SK-N-SH (cell line): ENCODE results near the gene VCAM1. TPM values are rescaled to one million over a fixed set of nuclear protein-coding genes. Genes with fewer than 3 reads are reported as not detected.

ENCODE experiments used
- CTCF ChIA-PET: fragments of 300-600, 350-600 bp; formaldehyde crosslinking; extraction: SDS; loops from one replicate; lab custom pipeline; 2021; lab: Yijun Ruan, JAX
- POLR2A ChIA-PET: fragments of 350-600 bp; sonication (Branson Sonifier 250); formaldehyde crosslinking; extraction: SDS; loops from one replicate; lab custom pipeline; 2020; ENCODE audit warnings: antibody characterized with exemption, inconsistent platforms; lab: Yijun Ruan, JAX
- DNase-seq: peaks from one replicate; pipeline ENCODE4 v3.0.0; 2012
- H2AFZ ChIP-seq: fragments of 200-600 bp; sonication (generic); 2 replicates; pipeline ENCODE4 v1.8.1; 2016; ENCODE audit warnings: antibody characterized with exemption, mild to moderate bottlenecking, low read depth
- H3F3A ChIP-seq: fragments of 200-600 bp; sonication (generic); replicated peaks from 2 replicates; pipeline ENCODE3; 2016; ENCODE audit warnings: antibody characterized with exemption, mild to moderate bottlenecking; ENCODE audit not compliant: insufficient read depth
- H3K27ac ChIP-seq, 2 experiments: fragments of 200-500 bp in 1 of 2; fragments of 200-600 bp in 1 of 2; sonication (Bioruptor generic) in 1 of 2; sonication (generic), shearing (Covaris generic) in 1 of 2; 2 replicates each; pipeline versions ENCODE4 v1.5.1 to v1.6.1; 2014 to 2016; ENCODE audit warnings: low read depth in 2 of 2, inconsistent platforms in 1 of 2, low read length in 1 of 2, mild to moderate bottlenecking in 1 of 2, mixed read lengths in 1 of 2
- H3K27me3 ChIP-seq: fragments of 200-600 bp; sonication (generic), shearing (Covaris generic); 2 replicates; pipeline ENCODE4 v1.6.1; 2016; ENCODE audit warnings: mixed run types; ENCODE audit not compliant: insufficient read depth
- H3K36me3 ChIP-seq, 2 experiments: fragments of 200-500 bp in 1 of 2; fragments of 200-600 bp in 1 of 2; sonication (Bioruptor generic) in 1 of 2; sonication (generic) in 1 of 2; replicated peaks in 1 of 2; 2 replicates each; pipeline versions ENCODE3 to v1.5.1; 2014 to 2016; ENCODE audit warnings: low read length in 1 of 2, mild to moderate bottlenecking in 1 of 2; ENCODE audit not compliant: insufficient read depth in 2 of 2, control insufficient read depth in 1 of 2
- H3K4me1 ChIP-seq, 2 experiments: fragments of 200-500 bp in 1 of 2; fragments of 200-600 bp in 1 of 2; sonication (Bioruptor generic) in 1 of 2; sonication (generic), shearing (Covaris generic) in 1 of 2; 2 replicates each; pipeline versions ENCODE4 v1.5.1 to v1.6.1; 2014 to 2016; ENCODE audit warnings: low read depth in 1 of 2, low read length in 1 of 2, mixed run types in 1 of 2; ENCODE audit not compliant: insufficient read depth in 2 of 2, control insufficient read depth in 1 of 2
- H3K4me2 ChIP-seq: fragments of 200-600 bp; sonication (generic), shearing (Covaris generic); 2 replicates; pipeline ENCODE4 v1.6.1; 2017; ENCODE audit warnings: mixed run types
- H3K4me3 ChIP-seq, 2 experiments: fragments of 200-500 bp in 1 of 2; fragments of 200-600 bp in 1 of 2; sonication (Bioruptor generic) in 1 of 2; sonication (generic), shearing (Covaris generic) in 1 of 2; 2 replicates each; pipeline versions ENCODE4 v1.5.1 to v1.8.1; 2014 to 2016; ENCODE audit warnings: low read depth in 2 of 2, inconsistent platforms in 1 of 2, low read length in 1 of 2, mild to moderate bottlenecking in 1 of 2, mixed read lengths in 1 of 2, moderate library complexity in 1 of 2
- H3K79me2 ChIP-seq: fragments of 200-600 bp; sonication (generic); 2 replicates; pipeline ENCODE4 v1.8.1; 2017; ENCODE audit warnings: mild to moderate bottlenecking; ENCODE audit not compliant: insufficient read depth
- H3K9ac ChIP-seq: fragments of 200-600 bp; sonication (generic); 2 replicates; pipeline ENCODE4 v1.6.1; 2017; ENCODE audit warnings: mixed run types
- H3K9me2 ChIP-seq: fragments of 200-600 bp; sonication (generic); 2 replicates; pipeline ENCODE4 v1.6.1; 2017; ENCODE audit warnings: mixed run types
- H3K9me3 ChIP-seq: fragments of 200-600 bp; sonication (generic); 2 replicates; pipeline ENCODE4 v1.6.1; 2017; ENCODE audit warnings: mixed run types, mild to moderate bottlenecking, moderate library complexity
- H4K20me1 ChIP-seq: fragments of 200-600 bp; sonication (generic); 2 replicates; pipeline ENCODE4 v1.6.1; 2017; ENCODE audit warnings: mild to moderate bottlenecking, mixed run types; ENCODE audit not compliant: insufficient read depth
- CHD2 ChIP-seq: fragments of 150-350 bp; IDR thresholded peaks from 2 replicates; pipeline ENCODE4 v1.6.1; 2018; ENCODE audit warnings: low read length; ENCODE audit not compliant: partially characterized antibody
- ELF1 ChIP-seq: IDR thresholded peaks from 2 replicates; pipeline ENCODE4 v1.4.0; 2012
- EP300 ChIP-seq, 2 experiments: IDR thresholded peaks; 2 replicates each; pipeline versions ENCODE4 v1.4.0 to v1.6.1; 2012; ENCODE audit warnings: borderline replicate concordance in 1 of 2, low read depth in 1 of 2, low read length in 1 of 2
- FOXM1 ChIP-seq: IDR thresholded peaks from 2 replicates; pipeline ENCODE4 v1.4.0; 2012; ENCODE audit warnings: low read depth, mild to moderate bottlenecking
- GABPA ChIP-seq: IDR thresholded peaks from 2 replicates; pipeline ENCODE4 v1.4.0; 2012; ENCODE audit warnings: low read depth, mild to moderate bottlenecking
- GATA2 ChIP-seq: sonication (generic); formaldehyde crosslinking; IDR thresholded peaks from 2 replicates; pipeline ENCODE4 v1.5.0; 2020; ENCODE audit warnings: mild to moderate bottlenecking, missing genetic modification reagents
- JUND ChIP-seq: IDR thresholded peaks from 2 replicates; pipeline ENCODE4 v1.4.0; 2012
- MAX ChIP-seq: IDR thresholded peaks from 2 replicates; pipeline ENCODE4 v1.4.0; 2012; ENCODE audit warnings: low read depth
- NFIC ChIP-seq: IDR thresholded peaks from 2 replicates; pipeline ENCODE4 v1.4.0; 2012; ENCODE audit warnings: borderline replicate concordance
- POLR2AphosphoS5 ChIP-seq: IDR thresholded peaks from 2 replicates; pipeline ENCODE4 v1.6.1; 2012; ENCODE audit warnings: low read depth, low read length
- RCOR1 ChIP-seq: fragments of 150-350 bp; IDR thresholded peaks from 2 replicates; pipeline ENCODE4 v1.6.1; 2017; ENCODE audit warnings: antibody characterized with exemption, low read length
- REST ChIP-seq: IDR thresholded peaks from 2 replicates; pipeline ENCODE4 v1.6.1; 2012; ENCODE audit warnings: mild to moderate bottlenecking, low read depth, low read length, moderate library complexity
- RFX5 ChIP-seq: IDR thresholded peaks from 2 replicates; pipeline ENCODE4 v1.6.1; 2012; ENCODE audit warnings: mild to moderate bottlenecking, improper control_type of control experiment, low read length
- RXRA ChIP-seq: IDR thresholded peaks from 2 replicates; pipeline ENCODE4 v1.4.0; 2012; ENCODE audit warnings: low read depth, mild to moderate bottlenecking, borderline replicate concordance
- TAF1 ChIP-seq: IDR thresholded peaks from 2 replicates; pipeline ENCODE4 v1.6.1; 2012; ENCODE audit warnings: low read depth, mild to moderate bottlenecking, low read length, moderate library complexity, borderline replicate concordance
- TCF12 ChIP-seq: IDR thresholded peaks from 2 replicates; pipeline ENCODE4 v1.4.0; 2012
- TEAD4 ChIP-seq: IDR thresholded peaks from 2 replicates; pipeline ENCODE4 v1.4.0; 2012; ENCODE audit warnings: mild to moderate bottlenecking, borderline replicate concordance; ENCODE audit not compliant: insufficient read depth
- YY1 ChIP-seq: IDR thresholded peaks from 2 replicates; pipeline ENCODE4 v1.4.0; 2012; ENCODE audit warnings: low read depth, mild to moderate bottlenecking
- WGBS: methylation state at CpG from one replicate; pipeline ENCODE4 v1.1.6; 2017; ENCODE audit warnings: low lambda C conversion rate; 5-methylcytosine and 5-hydroxymethylcytosine counted together
- polyA plus RNA-seq, 3 experiments: library from polyadenylated mRNA; depleted of rRNA; stranded (reverse); fragments of >200 nt; gene quantifications; 2 replicates each; pipeline ENCODE4 v1.2.3, GENCODE V29; 2012
- TF ChIP-seq, protein P1 (sequence below): fragments of 150-350 bp; IDR thresholded peaks from 2 replicates; pipeline ENCODE4 v1.6.1; 2017; ENCODE audit warnings: antibody characterized with exemption, low read length, low read depth, borderline replicate concordance
- TF ChIP-seq, protein P2 (sequence below): fragments of 200-600 bp; sonication (generic); IDR thresholded peaks from 2 replicates; pipeline ENCODE4 v1.6.1; 2017; ENCODE audit warnings: antibody characterized with exemption, mild to moderate bottlenecking, moderate library complexity

Gene VCAM1
- polyA plus RNA-seq, 1 of the 3 experiments (the other 2 are of a cell fraction), result 5.0 TPM

GRCh38 chr1:100757946-100758345 is 38.4 kb downstream of the VCAM1 start:
- H3K9me2 ChIP-seq, result no peaks in the 10 kb centered on the region
- H3K27ac ChIP-seq, result no peak overlapping the region
- no peaks in the 10 kb centered on the region for H3F3A ChIP-seq
- TF ChIP-seq RXRA (no peak), FOXM1 (no peak), TEAD4 (no peak), RCOR1 (no peak), RFX5 (no peak), TCF12 (no peak), GATA2 (CRISPR knock-in tag) (no peak), JUND (no peak), REST (no peak), ELF1 (no peak), POLR2AphosphoS5 (no peak), EP300 (IDR thresholded peaks at IDR 0.05; ENCODE audit: borderline replicate concordance in 1 of 2, low read depth in 1 of 2, low read length in 1 of 2) (no peak), TAF1 (no peak), NFIC (no peak), MAX (no peak), CHD2 (no peak), GABPA (no peak), YY1 (no peak)
- TF ChIP-seq, protein P1, sequence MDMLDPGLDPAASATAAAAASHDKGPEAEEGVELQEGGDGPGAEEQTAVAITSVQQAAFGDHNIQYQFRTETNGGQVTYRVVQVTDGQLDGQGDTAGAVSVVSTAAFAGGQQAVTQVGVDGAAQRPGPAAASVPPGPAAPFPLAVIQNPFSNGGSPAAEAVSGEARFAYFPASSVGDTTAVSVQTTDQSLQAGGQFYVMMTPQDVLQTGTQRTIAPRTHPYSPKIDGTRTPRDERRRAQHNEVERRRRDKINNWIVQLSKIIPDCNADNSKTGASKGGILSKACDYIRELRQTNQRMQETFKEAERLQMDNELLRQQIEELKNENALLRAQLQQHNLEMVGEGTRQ, result no peak
- TF ChIP-seq, protein P2, sequence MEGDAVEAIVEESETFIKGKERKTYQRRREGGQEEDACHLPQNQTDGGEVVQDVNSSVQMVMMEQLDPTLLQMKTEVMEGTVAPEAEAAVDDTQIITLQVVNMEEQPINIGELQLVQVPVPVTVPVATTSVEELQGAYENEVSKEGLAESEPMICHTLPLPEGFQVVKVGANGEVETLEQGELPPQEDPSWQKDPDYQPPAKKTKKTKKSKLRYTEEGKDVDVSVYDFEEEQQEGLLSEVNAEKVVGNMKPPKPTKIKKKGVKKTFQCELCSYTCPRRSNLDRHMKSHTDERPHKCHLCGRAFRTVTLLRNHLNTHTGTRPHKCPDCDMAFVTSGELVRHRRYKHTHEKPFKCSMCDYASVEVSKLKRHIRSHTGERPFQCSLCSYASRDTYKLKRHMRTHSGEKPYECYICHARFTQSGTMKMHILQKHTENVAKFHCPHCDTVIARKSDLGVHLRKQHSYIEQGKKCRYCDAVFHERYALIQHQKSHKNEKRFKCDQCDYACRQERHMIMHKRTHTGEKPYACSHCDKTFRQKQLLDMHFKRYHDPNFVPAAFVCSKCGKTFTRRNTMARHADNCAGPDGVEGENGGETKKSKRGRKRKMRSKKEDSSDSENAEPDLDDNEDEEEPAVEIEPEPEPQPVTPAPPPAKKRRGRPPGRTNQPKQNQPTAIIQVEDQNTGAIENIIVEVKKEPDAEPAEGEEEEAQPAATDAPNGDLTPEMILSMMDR, result no peak
- H3K9ac ChIP-seq, result no peak overlapping the region
- DNase-seq, result no peak
- H3K79me2 ChIP-seq, result no peaks in the 10 kb centered on the region
- no peak overlapping the region for H2AFZ ChIP-seq
- no peaks in the 10 kb centered on the region for H4K20me1 ChIP-seq
- no peaks in the 10 kb centered on the region for H3K4me1 ChIP-seq
- H3K36me3 ChIP-seq, result no peaks in the 10 kb centered on the region
- H3K4me3 ChIP-seq, result no peak overlapping the region
- ChIA-PET CTCF (interaction anchor here (1.9 kb wide), 1 partner anchor 111 kb away, joined by 5 read pairs; no protein-coding TSS in a partner anchor), POLR2A (no interaction called here)
- H3K27me3 ChIP-seq, result no peaks in the 10 kb centered on the region
- H3K9me3 ChIP-seq, result no peaks in the 10 kb centered on the region
- H3K4me2 ChIP-seq, result no peak overlapping the region
- WGBS, result 70% methylated on average over 4 of the region's 4 CpGs
